Kidney capillary endothelial cell (primary cell): Measurements from ENCODE around the gene SLC26A1.

Experiments used
- DNase-seq: peaks from one replicate; pipeline ENCODE4 v3.0.0-alpha.2; 2018; ENCODE audit warnings: low spot score

Gene SLC26A1, protein sequence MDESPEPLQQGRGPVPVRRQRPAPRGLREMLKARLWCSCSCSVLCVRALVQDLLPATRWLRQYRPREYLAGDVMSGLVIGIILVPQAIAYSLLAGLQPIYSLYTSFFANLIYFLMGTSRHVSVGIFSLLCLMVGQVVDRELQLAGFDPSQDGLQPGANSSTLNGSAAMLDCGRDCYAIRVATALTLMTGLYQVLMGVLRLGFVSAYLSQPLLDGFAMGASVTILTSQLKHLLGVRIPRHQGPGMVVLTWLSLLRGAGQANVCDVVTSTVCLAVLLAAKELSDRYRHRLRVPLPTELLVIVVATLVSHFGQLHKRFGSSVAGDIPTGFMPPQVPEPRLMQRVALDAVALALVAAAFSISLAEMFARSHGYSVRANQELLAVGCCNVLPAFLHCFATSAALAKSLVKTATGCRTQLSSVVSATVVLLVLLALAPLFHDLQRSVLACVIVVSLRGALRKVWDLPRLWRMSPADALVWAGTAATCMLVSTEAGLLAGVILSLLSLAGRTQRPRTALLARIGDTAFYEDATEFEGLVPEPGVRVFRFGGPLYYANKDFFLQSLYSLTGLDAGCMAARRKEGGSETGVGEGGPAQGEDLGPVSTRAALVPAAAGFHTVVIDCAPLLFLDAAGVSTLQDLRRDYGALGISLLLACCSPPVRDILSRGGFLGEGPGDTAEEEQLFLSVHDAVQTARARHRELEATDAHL

DNA sequence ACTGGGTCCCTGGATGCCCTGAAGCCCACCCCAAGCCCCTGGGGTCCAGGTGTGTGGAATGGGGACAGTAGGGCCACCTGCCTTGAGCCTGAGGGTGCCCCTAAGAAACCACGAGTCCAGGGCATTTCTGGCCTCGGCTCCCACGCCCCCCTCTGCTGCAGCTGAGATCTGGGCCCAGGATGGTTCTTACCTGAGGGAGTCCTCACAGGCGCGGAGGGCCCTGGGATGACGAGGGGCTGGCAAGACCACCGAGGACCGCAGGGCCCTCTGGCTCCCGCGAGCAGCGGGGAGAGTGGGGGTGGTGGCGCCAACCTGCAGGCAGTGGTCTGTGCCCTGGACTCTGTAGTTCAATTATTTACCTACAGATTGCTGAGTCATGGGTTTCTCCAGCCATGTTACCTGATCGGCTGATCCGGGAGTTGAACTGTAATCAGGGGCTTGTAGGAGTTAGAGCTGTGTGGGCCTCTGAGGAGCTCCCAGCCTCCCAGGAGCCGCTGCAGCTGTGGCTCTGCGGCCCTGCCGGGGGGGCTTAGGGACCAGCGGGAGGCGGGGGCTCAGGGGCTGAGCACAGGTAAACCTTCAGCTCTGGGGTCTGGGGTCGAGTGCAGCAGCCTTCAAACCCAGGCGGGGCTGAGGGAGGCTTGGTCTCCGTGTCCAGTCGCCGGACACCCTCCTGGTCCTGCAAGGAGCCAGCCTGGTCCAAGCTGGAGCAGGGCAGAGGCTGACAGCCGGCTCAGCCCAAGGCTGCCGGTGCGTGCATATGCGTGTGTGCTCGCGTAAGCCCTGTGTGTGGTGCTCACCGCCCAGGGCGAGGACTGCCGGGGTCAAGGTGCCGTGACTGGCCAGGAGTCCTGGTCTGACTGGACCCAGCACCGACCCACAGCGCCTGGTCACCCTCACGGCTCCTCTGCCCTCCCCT, at the start of gene SLC26A1:
TSS of gene SLC26A1 (minus strand) at position 294 of the 919 bp plus-strand sequence. CDS start 1,701 bp downstream, outside the sequence.
- no peak for DNase-seq

DNA sequence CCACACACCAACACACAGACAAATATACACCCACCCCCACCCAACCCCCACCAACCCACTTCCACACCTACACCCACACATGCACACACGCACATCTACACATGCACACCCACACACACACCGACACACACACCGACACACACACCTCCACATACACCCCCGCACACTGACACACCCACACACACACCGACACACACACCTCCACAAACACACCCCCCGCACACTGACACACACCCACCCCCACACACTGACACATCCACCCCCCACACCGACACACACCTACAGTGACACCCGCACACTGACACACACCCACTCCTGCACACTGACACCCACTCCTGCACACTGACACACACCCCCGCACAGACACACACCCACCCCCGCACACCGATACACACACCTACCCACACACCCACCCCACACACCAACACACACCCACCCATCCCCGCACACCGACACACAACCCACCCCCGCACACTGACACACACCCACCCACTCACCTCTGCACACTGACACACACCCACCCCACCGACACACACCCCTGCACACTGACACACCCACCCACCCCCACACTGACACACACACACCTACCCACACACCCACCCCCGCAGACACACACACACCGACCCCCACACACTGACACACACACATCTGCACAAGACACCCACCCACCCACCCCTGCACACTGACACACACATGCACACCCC, 49.3 kb upstream of the SLC26A1 start:
- no peak for DNase-seq

DNA sequence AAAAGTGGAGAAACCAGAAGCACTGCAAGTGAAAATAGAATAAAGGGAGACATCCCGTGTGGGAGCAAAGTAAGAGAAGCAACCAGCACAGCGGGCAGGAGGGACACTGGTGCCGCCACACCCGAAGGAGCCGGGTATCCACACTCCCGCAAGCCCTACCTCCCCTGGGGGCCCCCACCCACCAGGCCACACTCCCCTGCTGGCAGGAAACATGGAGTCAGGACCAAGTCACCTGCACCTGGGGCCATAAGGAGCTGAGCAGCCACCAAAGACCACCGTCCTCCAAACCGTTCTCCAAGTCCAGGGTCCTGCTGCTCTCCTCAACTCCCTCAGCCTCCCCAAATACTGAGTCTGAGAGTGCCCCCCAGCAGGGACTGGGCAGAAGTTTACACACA, 48.7 kb upstream of the SLC26A1 start:
- no peak for DNase-seq

DNA sequence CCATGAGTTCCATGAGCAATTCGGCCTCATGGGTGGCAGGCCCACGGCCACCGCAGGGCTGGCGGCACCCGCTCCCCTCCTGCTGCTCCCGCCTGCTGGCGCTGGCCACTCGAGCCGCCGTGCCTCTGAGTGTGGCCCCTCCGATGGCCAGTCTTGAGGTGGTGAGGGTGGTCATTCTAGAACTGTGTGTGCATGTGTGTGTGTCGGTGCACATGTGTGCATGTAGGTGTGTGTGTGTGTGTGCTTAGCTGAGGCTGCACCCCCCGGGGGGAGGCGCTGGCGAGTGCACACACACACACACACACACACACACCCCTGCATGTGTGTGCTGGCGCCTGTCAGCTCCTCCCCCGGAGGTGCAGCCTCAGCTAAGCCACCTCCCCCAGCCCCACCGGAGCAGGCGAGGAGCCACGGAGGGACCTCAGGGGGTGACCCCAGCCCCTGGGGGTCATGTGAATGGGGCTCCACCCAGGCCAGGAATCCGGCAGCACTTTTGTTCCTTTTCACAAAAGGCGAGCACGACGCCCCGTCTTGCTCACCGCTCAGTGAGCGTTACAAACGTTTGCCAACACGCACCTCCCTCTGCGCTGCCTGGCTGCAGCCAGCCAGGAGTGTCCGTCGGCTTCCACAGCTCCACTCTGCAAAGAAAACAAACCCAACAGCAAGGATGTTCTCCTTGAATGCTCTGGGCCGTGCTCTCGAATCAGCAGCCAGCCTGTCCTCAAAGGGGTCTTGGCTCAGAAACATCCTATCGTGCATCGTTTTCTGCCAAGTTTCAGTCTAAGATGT, 48.1 kb upstream of the SLC26A1 start:
- no peak for DNase-seq

DNA sequence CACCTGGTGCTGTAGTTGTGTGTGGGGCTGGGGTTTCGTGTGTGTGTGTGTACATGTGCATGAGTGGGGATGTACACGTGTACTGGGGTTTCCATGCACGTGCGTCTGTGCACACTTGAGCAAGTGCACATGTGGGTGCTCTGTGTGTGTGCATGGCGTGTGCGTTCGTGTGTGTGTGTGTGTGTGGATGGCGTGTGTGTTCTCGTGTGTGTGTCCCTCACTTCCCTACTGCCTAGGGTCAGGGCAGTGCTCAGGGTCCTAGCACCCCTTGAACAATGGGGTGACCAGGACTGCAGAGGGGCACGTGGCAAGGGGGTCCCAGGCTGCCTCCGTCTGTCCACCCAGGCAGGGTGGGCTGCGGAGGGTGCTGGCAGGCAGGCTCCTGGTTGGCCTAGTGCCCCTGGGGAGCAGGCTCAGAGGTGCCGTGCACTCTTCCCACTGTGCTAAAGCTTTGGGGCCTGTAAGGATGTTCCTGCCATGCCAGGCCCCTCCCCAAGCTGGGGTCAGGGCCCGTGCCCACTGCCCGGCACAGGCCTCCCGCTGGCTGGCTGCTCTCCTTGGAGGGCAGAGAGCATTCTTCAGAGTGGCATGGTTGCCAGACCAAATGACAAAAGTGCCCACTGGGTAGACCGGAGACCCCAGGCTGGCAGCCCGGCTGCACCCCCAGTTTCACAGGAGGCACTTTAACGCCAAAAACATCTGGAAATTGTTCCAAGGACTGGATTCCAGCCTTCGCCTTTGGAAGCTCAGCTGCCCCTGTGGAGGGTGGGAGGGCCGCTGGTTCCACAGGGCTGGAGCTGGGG, 47.3 kb upstream of the SLC26A1 start:
- DNase-seq = no peak

DNA sequence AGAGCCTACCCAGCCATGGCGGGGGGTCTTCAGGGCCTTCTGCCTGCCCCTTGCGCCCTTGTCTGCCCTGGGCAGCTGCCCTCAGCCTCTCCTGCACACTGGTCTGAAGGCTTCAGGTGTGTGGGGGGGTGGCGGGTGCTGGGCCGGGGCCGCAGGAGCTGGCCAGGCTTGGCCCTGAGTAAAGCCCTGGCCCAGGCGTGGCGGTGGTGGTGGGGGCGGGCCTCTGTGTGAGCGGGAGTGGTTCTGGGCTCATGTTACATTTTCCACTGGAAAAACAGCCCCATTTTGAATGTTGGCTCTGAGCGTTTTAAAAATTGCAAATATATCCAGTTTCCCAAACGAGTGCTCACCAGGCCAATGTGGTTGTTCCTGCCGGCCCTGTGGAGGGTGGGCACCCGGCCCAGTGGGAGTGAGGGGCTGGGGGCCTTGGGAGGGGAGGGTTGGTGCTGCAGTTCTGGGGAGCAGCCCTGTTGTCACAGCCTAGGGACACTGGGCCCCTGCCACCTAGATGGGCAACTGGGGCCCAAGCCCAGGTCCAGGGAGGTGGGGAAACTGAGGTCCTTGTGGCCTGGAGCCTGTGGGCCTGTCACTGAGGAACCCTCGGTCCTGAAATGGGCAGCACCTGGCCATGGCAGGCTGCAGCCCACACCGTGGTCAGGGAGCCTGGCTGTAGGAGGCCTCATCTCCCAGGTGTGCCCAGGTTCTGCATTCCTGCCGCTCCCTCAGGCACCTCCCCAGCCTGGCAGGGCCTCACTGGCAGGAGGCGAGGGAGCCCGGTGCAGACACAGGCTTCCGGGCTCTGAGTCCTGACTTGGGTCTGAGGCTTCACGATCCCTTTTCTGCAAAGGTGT, 46.5 kb upstream of the SLC26A1 start:
- no peak for DNase-seq

DNA sequence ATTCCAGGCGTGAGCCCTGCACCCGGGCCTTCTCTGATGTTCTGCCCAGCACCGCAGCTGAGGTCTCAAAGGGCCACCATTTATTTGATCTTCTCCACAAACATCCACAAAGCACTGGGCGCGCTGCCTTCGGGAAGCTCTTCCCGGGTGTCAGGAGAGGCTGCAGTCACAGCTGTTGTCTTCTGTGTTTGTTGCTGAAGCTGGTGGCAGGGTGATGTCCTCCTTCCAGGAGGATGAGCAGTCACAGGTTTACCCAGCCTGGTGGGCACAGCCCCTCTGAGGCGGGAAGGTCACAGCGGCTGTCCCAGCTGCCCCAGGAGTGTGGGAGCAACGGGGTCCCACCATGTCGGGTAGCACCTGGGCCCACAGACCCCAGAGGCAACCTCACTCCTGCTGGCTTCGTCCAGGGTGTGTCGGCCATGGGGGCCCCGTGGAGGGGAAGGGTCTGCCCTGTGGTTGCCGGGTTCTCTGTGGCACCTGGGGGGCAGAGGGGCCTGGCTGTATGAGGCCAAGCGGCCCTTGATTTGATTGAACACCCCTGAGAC, 45.8 kb upstream of the SLC26A1 start:
- no peak for DNase-seq

DNA sequence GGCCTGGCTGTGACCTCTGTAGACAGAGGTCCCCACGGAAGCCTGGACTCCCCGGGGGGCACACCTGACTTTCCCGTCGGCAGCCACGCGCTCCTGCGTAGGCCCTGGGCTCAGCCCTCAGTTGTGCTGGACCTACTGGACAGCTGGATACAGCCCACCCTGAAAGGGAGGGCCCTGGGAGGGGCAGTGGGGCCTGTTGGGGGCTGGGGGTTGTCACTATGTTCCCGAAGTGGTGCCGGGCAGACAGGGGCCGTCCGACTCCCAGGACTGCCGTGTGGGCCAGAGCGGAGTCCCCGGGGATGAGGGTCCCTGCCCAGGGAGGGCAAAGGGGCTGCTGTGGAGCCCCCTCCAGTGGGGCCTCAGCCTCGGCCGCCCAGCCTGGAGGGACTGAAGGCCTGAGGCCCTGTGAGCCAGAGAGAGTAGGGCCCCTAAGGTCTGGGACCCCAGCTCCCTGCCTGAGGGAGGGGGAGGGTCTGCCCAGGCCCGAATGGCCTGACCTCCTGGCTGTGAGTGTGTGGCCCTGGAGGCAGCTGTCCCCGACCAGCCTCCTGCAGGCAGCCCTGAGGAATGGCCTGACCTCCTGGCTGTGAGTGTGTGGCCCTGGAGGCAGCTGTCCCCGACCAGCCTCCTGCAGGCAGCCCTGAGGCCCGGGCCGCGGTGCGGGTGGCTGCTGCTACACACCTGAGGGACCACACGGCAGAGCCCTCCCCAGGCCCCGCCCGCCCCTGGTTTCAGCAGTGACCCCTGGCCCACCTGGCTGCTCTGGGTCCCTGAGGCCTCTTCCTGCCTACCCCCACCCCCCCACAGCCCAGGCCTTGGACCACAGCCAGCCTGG, 44.0 kb upstream of the SLC26A1 start:
- no peak for DNase-seq

DNA sequence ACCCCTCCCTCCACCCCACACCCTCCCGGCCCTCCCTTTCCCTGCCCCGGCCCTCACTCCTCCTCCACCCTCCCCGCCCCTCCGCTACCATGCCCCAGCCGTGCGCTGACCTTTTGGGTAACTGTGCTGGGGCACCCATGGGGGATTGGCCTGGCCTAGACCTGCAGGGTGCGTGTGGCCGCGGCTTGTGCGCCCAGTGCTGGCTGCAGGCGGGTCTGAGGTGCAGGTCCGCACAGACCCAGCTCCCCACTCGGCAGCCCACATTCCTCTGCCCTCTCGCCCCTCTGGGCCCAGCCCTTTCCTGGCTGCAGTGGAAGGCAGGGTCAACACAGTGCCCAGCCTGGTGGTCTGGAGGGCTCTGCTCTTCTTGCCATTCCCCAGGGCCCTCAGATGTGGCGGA, 42.9 kb upstream of the SLC26A1 start:
- DNase-seq = no peak

DNA sequence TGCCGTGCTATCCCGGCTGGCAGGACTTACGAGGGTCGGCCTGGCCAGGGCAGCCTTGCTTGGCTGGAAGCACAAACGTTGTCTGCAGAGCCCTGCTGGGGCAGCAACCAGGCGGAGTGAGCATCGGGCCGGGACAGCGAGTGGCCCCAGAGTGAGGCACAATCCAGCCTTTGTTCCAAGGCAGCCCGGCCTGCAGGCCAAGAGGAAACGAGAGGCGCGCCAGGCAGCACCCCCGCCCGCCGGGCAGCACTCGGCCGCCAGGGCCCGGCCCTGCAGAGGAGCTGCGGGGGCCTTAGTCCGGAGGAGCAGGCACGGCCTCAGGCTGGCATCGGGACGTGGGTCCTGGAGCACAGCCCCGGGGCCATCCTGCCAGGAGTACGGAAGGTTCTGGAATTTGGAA, 42.3 kb upstream of the SLC26A1 start:
- no peak for DNase-seq

DNA sequence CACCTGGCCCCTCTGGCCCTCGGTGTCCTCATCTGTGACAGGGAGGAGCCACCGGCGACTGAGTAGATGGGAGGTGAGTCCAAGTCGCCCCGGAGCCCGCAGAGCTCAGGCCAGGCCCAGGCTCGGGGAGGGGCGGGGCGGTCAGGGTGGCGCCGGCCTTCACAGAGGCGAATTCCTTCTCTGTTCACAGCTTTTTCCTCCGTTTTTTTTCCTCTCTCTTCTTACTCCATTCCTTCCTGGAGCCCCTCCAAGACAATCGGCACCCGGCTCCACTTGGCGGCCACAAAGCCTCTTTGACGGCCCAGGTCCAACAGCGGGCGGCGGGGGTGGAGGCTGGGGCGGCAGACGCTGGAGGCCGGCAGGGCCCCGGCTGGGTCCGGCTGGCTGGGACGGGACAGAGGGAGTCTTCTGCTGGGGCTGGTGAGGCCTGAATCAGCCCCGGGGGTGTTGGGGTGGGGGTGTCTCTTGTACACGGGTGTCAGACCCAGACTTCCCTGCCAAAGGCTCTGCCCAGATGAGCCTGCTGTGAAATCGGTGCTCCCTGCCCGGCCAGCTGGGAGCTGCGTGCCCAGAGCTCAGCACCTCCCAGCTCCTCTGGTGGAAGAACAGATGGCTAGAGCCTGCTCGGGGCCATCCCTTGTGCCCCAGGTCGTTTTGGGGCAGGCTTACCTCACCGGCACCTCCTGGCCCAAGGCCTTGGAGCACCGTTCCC, 40.8 kb upstream of the SLC26A1 start:
- DNase-seq = no peak

DNA sequence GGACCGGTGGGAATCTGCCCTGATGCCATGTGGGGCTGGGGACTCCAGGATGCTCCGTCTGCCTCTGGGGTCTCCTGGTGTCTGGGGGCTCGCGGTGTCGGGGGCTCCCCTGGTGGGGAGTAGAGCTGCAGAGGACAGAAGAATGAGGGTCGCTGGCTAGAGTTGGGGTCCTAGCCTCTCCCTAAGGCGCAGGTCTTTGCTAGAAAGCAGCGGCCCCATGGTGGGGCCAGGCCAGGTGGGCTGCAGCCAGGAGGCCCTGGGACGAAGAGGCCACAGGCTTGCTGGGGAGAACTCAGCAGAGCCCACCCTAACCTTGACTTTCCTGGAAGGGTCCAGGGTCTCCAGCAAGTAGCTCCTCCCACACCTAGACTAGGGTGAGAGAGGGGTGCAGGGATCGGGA, 39.7 kb upstream of the SLC26A1 start:
- DNase-seq = no peak

DNA sequence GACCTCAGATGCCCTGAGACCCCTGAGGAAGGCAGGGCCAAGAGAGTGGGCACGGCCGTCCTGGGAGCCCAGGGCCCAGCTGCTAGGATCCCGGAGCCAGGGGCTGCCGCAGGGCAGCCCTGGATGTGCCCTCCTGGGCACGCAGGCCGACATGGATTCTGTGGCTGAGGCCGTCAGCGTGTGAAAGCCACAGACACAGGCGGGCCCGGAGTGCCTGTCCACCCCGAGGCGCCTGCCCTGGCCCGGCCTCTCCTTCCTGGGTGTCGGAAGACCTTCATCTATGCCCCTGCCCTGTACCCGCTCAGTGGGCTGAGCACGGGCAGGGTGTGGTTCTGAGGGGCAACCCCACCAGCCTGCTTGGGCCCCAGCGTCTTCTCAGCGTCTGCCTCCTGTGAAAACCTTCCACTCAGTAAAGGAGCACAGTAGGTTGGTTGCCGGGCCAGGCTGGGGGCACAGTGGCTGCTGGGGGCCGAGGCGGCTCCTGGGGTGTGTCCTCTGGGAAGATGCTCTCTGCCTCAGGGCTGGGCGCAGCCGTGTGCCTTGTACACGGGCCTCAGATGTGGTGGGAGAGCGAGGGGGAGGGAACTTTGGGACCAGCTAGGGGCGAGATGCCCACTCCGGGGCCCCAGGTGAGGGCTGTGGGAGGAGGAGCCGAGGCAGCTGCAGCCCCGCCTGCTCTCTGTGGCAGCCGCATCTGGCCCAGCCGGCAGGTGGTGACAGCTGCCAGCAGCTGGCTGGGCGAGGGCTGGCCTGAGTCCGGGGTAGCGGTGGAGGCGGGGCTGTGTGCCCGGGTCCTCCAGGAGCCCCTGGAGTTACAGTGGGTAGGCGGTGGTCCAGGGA, 39.0 kb upstream of the SLC26A1 start:
- no peak for DNase-seq

DNA sequence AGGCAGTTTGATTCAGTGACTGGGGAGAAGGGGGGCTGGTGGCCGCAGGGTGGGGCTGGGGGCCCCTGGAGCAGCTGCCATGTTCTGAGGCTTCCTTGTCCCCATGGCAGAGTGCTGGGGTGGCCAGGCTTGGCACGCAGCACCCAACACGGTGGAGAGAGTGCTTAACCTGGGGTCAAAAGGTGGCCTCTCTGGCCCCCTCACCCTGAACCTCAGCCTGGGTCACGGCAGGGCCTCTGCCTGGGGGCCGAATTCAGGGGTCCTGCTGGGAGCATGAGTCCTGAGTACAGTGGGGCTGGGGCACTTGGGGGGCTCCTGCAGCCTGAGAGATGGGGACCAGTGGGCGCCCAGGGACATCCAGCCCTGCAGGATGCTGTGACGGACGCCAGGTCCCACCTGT, 38.1 kb upstream of the SLC26A1 start:
- no peak for DNase-seq

DNA sequence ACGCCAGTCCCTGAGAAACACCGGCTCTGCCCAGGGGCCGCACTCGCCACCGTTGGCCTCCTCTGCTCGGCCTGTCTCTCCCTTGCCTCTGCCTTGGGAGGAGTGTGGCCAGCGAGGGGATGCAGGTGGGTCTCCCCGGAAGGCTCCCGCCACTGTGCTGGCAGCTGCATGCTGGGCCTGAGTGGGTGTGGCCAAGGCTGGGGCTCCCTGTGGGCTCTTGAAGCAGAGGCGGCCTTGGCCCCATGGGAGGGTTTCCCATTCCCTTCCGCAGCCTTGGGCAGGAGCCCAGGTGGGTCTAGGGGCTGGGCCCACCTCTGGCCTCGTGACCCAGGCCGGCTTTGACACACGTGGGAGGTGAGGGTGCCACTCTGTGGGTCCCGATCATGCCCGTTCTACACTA, 37.4 kb upstream of the SLC26A1 start:
- no peak for DNase-seq

DNA sequence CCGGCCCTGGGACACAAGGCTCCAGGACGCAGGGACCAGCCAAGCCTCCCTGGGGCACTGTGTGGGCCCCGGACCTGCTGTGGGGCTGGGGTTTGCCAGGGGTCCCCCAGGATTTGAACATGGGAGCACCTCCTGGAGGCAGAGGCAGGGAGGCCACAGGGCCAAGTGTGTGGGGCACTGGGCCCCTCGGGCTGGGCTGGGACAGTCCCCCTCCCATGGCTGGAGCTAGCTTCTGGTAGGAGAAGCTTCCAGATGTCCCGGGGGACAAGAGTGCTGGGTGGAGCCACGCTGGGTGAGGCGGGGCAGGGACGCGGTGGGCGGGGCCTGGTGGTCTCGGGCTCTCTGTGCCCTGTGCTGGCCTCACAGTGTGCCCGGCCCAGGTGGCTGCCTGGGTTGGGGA, 36.8 kb upstream of the SLC26A1 start:
- DNase-seq = no peak
